Activated CD8-positive, alpha-beta memory T cell treated with anti-CD3 and anti-CD28 coated beads for 4 hours (primary cell): ENCODE data around the gene TCEA2.
"Not testable (repeated sequence)": the region's sequence is repeated elsewhere in the genome, so short reads cannot be mapped to it uniquely, and the experiment has no call there.

ENCODE experiments used
- DNase-seq, 2 donors: peaks; one replicate each; pipeline ENCODE4 v3.0.0-alpha.2; 2020; ENCODE audit warnings: low read depth in 2 of 2

The TCEA2 gene

GRCh38 chr20:64077876-64078551, 15.0 kb downstream of the TCEA2 start:
- DNase-seq = no peak

DNA sequence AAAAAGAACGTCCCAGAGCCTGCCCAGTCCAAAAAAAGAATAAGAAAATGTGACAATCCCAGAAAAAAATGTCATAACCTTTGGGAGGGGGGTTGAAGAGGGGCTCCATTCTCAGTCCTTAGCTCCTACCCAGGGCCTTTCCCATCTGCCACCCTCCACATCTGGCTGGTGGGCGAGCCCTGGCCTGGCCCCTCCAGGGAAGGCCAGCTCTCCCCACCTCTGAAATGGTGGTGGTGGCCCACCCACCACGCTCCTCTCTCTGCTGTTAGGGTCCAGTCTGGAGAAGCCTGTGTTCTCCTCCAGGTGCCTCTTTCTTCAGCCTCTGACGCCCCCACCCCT, 15.9 kb downstream of the TCEA2 start:
- no peak for DNase-seq

GRCh38 chr20:64079273-64080012, 16.4 kb downstream of the TCEA2 start, which contains the start of gene RGS19:
Gene RGS19 (minus strand): TSS chr20:64079518. CDS start chr20:64076886, 2,632 bp downstream.
- no peak for DNase-seq

GRCh38 chr20:64080013-64080812, 17.2 kb downstream of the TCEA2 start, which contains the start of gene OPRL1:
Gene OPRL1 (plus strand): TSS chr20:64080082. CDS start chr20:64092721, 12,639 bp downstream.
- no peak for DNase-seq

GRCh38 chr20:64080813-64081623, 18.0 kb downstream of the TCEA2 start:
- no peak for DNase-seq

- DNase-seq = no peak
These were observed 18.6 kb downstream of the TCEA2 start for GRCh38 chr20:64081624-64081964.

DNA sequence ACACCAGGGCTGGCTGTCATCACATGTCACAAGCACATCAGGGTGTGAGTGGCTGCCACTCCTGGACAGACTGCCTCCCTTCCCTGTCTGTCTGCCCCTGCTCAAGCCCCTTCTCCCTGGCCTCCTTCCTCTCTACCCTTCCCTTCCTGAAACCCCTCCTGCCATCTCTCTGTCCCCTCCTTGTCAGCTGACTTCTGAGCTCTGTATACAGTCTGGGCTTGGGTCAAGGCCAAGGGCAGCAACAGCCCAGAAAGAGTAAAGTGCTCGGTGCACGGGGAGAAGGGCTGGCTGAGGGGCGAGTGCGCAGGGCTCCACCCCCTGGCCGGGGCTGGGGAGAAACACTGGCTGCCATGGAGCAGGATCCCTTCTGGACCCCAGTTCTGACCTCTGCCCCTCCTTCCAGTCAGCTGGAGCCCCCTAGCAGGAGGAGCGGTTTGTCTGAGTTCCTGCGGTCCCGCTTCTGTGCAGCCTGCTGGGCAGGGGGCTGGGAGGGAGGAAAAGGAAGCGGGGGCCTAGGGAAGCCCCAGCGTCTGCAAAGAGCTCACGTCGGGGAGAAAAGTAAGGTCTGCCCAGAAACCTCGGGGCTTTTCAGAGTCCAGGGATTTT, 19.2 kb downstream of the TCEA2 start:
- no peak for DNase-seq

GRCh38 chr20:64082820-64083377, 19.9 kb downstream of the TCEA2 start:
- DNase-seq = no peak

GRCh38 chr20:64083378-64083803, 20.4 kb downstream of the TCEA2 start:
- DNase-seq = no peak

DNA sequence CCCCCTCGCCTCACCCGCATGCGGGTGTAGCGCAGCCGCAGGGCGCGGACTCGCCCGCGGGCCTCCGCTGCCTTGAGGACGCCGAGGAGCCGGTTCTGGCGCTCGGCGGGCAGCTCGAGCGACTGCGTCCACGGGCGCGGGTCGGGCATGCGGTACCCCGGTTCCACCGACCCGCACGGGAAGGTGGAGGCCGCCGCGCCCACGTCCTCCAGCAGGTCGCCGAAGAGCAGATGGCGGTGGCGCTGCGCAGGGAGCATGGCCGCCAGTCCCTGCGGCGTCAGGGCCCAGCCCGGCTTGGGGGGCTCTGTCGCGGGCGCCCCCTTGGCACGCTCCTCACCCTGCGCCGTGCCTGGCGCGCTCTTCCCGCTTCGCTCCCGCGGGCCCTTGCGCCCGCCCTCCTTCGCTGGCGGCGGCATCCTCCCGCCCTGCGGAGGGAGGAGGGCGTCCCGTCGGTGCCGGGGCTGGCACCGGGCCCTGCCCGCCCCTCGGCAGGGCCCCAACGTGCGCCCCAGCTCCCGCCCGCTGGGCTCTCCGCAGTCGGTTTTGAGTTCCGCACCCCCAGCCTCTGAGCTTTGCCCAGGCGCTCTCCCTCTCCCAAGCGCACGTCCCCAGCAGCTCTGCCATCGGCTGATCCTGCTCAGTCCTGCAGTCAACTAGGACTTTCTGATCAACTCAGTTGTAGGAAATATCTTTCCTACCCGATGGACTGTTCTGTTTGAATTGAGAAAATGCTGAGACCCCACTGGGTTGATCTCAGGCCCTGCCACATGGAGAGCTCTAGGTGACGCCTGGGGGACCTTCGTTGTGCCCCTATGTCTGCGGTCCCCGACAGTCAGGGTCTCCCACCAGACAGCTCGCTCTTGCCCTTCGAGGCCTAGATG, 21.0 kb downstream of the TCEA2 start, which contains the start of gene LKAAEAR1:
Gene LKAAEAR1 (minus strand): TSS at position 595 of the 881 bp plus-strand sequence. CDS start 179 bp downstream, at position 416.
- DNase-seq = no peak

GRCh38 chr20:64084685-64085152, 21.7 kb downstream of the TCEA2 start:
- no peak for DNase-seq

DNA sequence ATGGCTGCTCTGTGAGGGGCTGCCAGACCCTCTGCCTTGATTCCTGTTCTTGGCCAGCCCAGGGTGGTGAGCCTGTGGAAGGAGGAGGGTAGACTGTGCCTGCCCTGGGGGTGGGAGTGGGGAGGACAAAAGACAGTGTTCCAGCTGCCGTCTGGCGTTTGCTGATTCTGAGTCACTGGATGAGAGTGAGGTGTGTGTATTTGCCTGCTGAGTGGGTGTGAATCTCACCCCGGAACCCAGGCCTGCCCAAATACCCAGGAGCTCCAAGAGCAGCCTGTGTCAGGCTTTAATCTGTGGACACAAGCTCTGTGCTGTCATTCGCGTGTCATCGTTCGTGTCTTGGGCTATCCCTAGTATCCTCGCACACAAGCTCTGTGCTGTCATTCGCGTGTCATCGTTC, 23.8 kb downstream of the TCEA2 start:
- no peak for DNase-seq

- not testable (repeated sequence) for DNase-seq
These were observed 24.3 kb downstream of the TCEA2 start for GRCh38 chr20:64087226-64087825.

DNA sequence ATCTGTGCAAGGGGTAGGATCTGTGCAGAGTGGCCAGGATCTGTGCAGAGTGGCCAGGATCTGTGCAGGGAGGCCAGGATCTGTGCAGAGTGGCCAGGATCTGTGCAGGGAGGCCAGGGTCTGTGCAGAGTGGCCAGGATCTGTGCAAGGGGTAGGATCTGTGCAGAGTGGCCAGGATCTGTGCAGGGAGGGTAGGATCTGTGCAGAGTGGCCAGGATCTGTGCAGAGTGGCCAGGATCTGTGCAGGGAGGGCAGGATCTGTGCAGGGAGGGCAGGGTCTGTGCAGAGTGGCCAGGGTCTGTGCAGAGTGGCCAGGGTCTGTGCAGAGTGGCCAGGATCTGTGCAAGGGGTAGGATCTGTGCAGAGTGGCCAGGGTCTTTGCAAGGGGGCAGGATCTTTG, 25.6 kb downstream of the TCEA2 start:
- DNase-seq = not testable (repeated sequence)

DNA sequence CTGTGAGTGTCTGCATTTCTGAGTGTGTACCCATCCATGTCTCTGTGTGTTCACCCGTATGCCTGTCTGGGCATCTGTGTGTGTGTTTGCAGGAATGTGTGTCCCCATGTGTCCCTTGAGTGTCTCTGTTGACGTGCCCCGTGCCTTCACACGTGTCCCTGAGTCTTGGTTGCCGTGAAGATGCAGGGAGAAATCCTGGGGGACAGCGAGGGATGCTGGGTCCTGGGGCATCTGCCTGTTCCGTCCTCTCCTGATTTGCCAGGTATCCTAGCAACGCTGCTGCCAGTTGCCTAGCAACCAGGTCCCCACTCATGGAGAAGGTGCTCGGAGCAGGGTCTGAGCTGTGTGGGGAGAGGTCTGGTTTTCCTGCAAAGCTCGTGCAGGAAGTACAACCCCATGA, 27.2 kb downstream of the TCEA2 start:
- no peak for DNase-seq

DNA sequence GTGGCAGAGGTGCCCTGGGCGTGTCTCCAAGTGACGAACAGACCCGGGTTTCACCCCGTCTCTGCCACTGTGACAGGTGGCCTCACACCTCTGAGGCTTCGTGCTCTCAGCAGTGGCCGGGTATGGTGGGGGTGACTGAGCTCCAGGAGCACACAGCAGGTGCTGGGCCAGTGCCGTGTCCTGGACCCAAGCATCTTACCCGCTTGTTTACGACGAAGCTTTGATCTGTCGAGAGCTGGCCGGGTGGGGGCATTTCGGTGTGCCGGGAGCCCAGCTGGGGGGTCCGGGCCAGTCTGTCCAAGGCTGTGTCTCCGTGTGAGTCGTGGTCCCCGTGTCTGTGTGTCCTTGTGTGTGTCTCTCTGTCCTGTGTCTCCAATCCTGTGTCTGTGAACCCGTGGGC, 28.3 kb downstream of the TCEA2 start:
- no peak for DNase-seq

DNA sequence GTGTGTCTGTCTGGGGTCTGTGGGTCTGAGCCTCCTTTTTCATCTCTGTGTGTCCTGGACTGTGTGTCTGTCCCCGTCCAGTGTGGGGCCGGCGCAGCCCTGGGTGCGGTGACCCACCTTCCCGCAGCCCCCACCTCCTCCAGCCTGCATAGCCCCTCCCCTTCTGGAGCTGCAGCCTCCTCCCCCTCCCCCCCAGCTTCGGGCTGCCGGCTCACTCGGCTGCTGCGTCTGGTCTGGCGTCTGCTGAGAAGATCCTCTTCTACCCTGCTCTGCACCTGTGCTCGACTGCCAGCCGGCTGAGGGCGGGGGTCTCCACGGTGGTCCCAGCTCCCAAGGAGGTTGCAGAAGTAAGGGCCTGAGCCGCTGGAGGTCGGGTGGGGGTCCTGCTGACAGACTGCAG, 28.8 kb downstream of the TCEA2 start:
- DNase-seq = no peak

GRCh38 chr20:64092258-64093012, 29.4 kb downstream of the TCEA2 start:
- DNase-seq = no peak
